Measurements from ENCODE around the gene ANKUB1.
A peak's percentile ranks its signal among the peaks of the same experiment; 100 is the strongest.

The ANKUB1 gene

DNA sequence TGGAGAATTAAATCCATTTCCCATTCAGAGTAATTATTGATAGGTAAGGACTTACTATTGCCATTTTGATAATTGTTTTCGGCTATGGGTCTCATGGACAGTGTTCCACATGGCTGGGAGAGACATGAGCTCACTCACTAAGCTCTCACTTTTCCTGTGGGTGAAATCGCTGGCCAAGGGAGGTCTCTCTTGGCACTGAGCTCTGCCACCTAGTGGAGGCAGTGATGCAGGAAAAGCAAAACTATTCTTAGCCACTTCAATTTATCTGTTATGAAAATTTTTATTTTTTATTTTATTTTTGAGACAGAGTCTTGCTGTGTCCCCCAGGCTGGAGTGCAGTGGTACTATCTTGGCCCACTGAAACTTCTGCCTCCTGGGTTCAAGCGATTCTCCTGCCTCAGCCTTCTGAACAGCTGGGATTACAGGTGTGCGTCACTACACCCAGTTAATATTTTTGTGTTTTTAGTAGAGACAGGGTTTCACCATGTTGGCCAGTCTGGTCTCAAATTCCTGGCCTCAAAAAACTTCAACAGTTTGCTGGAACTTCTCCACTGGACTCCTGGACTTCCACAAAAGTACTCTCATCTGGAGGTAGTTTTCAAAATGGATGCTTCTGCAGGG, 16.0 kb upstream of the ANKUB1 start:
- DNase-seq = peak; percentile 53

DNA sequence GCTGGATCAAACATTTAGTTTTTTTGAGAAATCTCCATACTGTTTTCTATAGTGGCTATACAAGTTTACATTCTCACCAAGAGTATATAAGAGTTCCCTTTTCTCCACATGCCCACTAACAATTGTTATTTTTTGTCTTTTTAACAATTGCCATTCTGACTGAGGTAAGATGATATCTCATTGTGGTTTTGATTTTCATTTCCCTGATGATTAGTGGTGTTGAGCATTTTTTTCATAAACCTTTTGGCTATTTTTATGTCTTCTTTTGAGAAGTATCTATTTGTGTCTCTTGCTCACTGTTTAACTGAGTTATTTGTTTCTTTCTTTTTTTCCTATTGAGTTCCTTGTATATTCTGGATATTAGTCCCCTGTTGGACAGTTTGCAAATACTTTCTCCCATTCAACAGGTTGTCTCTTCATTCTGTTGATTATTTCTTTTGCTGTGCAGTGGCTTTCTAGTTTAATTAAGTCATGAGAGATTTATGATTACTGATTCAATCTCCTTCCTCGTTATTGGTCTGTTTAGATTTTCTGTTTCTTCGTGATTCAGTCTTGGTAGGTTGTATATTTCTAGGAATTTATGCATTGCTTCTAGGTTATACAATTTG, 13.9 kb upstream of the ANKUB1 start:
- no peak for DNase-seq

- DNase-seq = no peak
Observed at GRCh38 chr3:149801639-149802038, 9.3 kb upstream of the ANKUB1 start.

DNA sequence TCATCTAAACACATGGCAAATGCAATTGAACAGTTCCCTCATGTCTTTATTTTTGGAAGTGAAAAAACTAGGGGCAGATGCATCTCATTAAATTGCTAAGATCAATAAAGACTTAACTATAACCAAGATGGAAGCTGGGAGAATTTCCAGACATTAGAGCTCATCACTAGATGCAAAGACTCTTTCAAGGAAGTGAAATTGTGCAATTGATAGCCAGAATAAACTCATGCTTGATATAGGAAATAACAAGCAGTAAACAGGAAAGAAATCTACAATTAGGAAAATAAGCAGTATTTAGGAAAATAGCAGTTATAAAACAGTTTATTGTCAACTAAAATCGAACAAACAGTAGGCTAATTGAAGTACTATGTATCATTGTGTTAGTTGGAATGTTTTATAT, 8.8 kb upstream of the ANKUB1 start:
- no peak for DNase-seq

GRCh38 chr3:149800693-149801092, 8.3 kb upstream of the ANKUB1 start:
- DNase-seq = no peak

GRCh38 chr3:149796026-149796425, 3.7 kb upstream of the ANKUB1 start:
- DNase-seq = no peak

DNA sequence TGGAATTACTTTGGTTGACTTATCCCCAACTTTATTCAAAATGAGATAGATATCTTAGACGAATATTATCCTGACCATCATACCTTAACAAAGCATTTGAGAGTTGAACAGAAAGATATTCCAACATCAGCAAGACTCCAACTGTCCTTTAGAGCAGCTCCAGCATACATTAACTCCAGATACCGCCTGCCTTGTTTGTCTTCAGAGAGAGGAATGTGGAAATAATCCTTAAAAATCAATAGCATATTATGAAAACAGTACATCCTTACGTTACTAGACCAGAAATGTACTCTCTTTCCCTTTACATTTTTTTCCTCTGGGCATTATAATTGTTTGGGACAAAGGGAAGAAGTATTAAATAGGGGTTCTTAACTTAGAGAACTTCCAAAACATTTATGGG, 1.7 kb downstream of the ANKUB1 start:
- DNase-seq = no peak

DNA sequence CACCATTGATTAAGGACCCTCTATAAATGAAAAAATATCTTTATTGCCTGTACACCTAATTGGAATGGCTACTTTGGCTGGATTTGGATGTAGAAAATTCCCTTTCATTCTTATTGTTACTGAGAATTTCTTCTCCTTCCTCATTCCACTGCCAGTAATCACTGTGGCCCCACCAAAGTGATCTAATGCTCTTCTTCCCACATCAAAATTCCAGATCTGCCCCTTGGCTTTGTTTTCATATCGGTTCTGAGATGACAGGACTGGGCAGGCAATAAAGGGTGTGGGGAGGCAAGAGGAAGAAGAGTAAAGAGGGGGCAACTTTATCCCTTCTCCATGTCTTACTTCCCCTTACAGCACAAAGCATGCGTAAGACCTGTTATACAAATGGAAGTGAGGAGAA, 2.1 kb downstream of the ANKUB1 start:
- no peak for DNase-seq

DNA sequence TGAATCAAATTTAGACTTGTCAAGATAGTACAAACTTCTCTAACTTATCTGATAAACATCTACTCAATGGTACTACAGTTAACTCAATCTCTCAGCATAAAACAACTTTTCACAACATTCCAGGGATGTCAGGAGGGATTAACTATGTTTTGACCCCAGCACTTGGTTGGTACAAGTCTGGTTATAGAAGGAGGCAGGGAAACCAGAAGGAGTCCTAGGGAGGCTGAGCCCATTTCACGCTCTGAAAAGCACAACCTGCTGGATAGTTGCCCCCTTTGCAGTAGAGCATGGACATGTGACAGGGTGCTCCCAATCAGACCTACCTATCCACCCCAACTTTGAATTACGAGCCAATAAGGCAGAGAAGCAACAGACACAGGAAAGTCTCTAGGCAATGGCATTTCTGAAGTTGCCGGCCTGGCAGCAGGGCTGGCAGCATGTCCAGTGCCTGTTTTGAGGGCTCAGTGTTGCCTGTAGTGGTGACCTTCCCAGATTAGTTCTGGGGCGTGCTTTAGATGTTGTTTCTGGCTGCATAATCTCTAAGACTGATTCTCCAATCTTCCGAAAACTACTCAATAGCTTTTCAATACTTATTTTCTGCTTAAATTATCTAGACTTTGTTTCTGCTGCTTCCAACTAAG, 8.2 kb downstream of the ANKUB1 start:
- no peak for DNase-seq

GRCh38 chr3:149783576-149783975, 8.8 kb downstream of the ANKUB1 start:
- DNase-seq = no peak

GRCh38 chr3:149781741-149782140, 10.6 kb downstream of the ANKUB1 start:
- DNase-seq = no peak

- DNase-seq = no peak
Observed at GRCh38 chr3:149781211-149781610, 11.1 kb downstream of the ANKUB1 start.

DNA sequence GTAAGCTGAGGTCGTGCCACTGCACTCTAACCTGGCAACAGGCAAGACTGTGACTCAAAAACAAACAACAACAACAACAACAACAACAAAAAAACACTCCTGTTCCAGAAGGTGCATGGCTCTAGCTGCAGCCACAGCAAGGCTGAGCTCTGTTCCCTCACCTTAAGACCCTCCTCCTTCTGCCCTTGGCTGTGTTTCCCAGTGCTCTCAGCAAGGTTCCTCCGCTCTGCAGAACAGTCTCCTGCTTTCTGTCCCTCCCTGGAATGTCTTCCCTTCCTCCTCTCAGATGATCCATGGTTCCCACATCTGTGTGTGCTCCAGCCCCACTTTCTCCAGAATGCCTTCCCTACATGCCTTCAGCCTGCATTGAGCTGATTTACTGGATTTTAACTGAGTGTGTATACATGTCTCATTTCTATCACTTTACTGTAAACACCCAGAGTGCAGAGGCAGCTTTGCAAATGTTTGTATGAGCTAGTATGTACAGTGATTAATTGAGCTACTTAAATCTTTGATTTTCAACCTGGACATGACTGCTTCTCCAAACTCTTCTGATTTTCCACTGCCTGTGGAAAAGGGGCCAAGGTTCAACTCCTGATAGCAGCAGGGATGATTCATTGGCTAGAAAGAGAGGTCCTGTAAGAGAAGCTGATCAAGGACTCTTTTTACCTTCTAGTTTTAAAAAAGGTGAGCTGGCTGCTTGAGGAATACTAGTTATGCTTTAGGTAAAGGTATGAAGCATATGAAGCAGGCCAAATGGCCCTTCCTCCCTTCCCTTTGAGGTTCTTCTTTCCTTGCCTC, 14.7 kb downstream of the ANKUB1 start:
- DNase-seq = no peak

- DNase-seq = no peak
Observed at GRCh38 chr3:149776170-149776569, 16.2 kb downstream of the ANKUB1 start.

DNA sequence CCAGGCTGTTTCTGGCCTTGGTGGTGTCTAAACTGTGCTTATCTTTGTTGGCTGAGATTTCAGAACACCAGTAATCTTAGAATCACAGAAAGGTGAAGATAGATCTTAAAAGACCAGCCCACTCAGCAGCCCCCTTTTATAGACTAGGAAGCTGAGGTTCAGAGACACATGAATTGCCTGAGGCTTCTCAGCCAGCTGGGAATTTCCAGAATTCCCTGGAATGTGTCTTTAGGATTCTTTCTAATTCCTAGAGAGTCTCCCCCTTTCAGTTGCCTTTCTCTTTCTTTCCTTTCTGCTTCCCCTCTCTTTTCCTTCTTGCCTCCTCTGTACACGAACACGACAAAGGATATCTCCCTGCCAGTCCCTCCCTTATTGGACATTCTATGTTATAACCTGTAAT, 19.5 kb downstream of the ANKUB1 start:
- no peak for DNase-seq

DNA sequence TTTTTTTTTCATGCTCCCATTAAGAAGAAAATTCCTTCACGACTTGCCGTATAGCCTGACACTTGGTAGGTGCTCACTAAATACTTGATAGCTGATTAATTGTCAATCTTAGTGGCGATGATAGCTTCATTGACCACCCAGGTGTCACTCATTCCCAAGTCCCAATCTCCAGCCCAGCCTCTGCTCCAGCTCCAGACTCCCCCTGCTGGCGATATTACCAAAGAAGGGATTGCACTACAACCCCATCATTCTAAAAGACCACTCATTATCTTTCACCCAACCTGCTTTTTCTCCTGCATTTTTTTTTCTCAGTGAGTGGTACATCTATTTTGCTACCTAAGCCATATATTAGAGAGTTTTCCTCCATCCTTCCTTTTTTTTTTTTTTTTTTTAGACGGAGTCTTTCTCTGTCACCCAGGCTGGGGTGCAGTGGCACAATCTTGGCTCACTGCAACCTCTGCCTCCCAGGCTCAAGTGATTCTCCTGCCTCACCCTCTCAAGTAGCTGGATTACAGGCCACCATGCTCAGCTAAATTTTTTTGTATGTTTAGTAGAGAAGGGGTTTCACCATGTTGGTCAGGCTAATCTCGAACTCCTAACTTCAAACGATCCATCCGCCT, 20.6 kb downstream of the ANKUB1 start:
- peak; percentile 63 for DNase-seq

DNA sequence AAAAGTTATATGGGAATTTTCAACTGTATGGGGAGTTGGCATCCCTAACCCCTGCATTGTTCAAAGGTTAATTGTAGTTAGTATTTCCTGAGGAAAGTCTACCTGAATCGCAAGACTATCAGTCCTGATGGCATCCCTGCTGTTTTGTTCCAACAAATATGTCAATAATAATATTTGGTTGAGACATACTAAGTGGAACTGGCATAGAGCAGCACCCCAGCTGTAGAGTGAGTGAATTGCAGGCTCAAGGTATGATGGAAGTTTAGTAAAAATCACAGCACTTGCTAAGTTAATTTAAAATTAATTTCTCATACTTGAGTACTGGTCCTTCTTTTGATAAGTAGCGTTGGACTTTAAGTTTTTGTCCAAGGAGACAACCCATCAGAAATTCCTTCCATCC, 22.1 kb downstream of the ANKUB1 start:
- DNase-seq = no peak

- no peak for DNase-seq
Observed at GRCh38 chr3:149768704-149769103, 23.6 kb downstream of the ANKUB1 start.

- DNase-seq = no peak
Observed at GRCh38 chr3:149767720-149768119, 24.6 kb downstream of the ANKUB1 start.

- DNase-seq = no peak
Observed at GRCh38 chr3:149765762-149766334, 26.5 kb downstream of the ANKUB1 start.

DNA sequence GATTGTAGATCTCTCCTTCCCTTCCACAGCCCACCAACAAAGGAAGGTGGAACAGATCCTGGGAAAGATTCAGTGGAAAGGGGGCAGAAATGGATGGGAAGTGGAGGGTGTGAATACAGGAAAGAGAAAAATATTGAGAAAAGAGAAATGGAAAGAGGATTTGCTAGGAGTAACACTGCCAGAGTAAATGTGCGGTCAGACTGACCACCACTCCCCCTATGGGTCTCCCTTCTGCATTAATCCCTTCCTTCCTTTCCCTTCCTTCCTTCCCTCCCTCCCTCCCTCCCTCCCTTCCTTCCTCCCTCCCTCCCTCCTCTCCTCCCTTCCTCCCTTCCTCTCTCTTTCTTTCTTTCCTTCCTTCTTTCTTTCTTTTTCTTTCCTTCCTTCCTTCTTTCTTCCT, 28.1 kb downstream of the ANKUB1 start:
- no peak for DNase-seq

GRCh38 chr3:149763565-149764195, 28.7 kb downstream of the ANKUB1 start:
- DNase-seq = no peak

- DNase-seq = no peak
Observed at GRCh38 chr3:149753717-149754116, 38.6 kb downstream of the ANKUB1 start.

All from activated CD4-positive, alpha-beta T cell treated with anti-CD3 and anti-CD28 coated beads, Interleukin-2, Interleukin-6, amounts not matched to agents 100 ng/mL and 50 ng/mL, durations not matched to agents 16 hours and 8 hours (primary cell).